Measurements from ENCODE around the gene GOLPH3. TPM values are rescaled to one million over a fixed set of nuclear protein-coding genes. Genes with fewer than 3 reads are reported as not detected.

GOLPH3 gene
- total and polyA plus RNA-seq, 2 of the 4 experiments (the other 2 are of a cell fraction): 38.2 to 41.3 TPM

GRCh38 chr5:32156635-32157034 lies 17.5 kb downstream of the GOLPH3 start:
- Histone ChIP-seq H3K27me3 (ENCODE audit: control insufficient read depth, insufficient read depth, low read length) (no peaks in the 10 kb centered on the region), H3K23ac (ENCODE audit: low read depth, low read length) (no peak overlapping the region), H4K5ac (ENCODE audit: low read depth, low read length) (no peak overlapping the region), H3K79me1 (ENCODE audit: low read depth in 1 of 2, low read length in 2 of 2) (peaks cover 3 to 58% of the 10 kb centered on the region in 2 experiments; a peak in 2 of 4 replicates), H2AFZ (replicated peaks; ENCODE audit: low read length, poor library complexity) (no peak overlapping the region), H2BK15ac (ENCODE audit: low read depth, low read length) (no peak overlapping the region), H4K20me1 (ENCODE audit: insufficient read depth, low read length) (peaks cover 96% of the 10 kb centered on the region), H3K9me1 (ENCODE audit: insufficient read depth, low read length) (peaks cover 14% of the 10 kb centered on the region), H3K4me2 (ENCODE audit: low read depth, low read length) (no peak overlapping the region), H3K9me3 (ENCODE audit: control insufficient read depth, insufficient read depth, low read length) (no peaks in the 10 kb centered on the region), H4K8ac (ENCODE audit: low read depth in 2 of 2, low read length in 2 of 2) (no peak overlapping the region), H3K36me3 (ENCODE audit: control insufficient read depth, insufficient read depth, low read length) (0 out of 2 replicates have a peak, but pooled peaks cover 2% of the 10 kb centered on the region), H2BK120ac (ENCODE audit: low read depth, low read length) (no peak overlapping the region), H3K4me3 (ENCODE audit: insufficient read depth, low read depth, low read length) (no peak overlapping the region), H3K18ac (ENCODE audit: low read depth, low read length) (no peak overlapping the region), H3K4me1 (ENCODE audit: control insufficient read depth, insufficient read depth, low read length) (peaks cover 9% of the 10 kb centered on the region; the same call in 1 of the 2 replicates), H3K14ac (replicated peaks; ENCODE audit: low read depth, low read length) (no peak overlapping the region), H2BK5ac (ENCODE audit: low read depth, low read length, poor library complexity, severe bottlenecking) (no peak overlapping the region), H3K9ac (ENCODE audit: low read depth, low read length) (no peak overlapping the region), H2BK20ac (ENCODE audit: low read depth, low read length) (no peak overlapping the region), H2AK9ac (replicated peaks; ENCODE audit: low read depth, low read length, poor library complexity) (no peak overlapping the region), H3K4ac (ENCODE audit: low read depth, low read length) (no peak overlapping the region), H4K91ac (ENCODE audit: insufficient read depth, low read depth, low read length) (no peak overlapping the region), H2AK5ac (ENCODE audit: low read depth, low read length) (no peak overlapping the region), H3K27ac (ENCODE audit: insufficient read depth, low read length) (no peak overlapping the region), H3K56ac (ENCODE audit: extremely low read depth, insufficient read depth, low read length) (no peak overlapping the region)
- dilution Hi-C loops (cut with HindIII; ENCODE audit: low sequenced_read_pairs, unreplicated experiment) (no loop called here), in situ Hi-C loops (cut with MboI; ENCODE audit: low sequenced_read_pairs) (no loop called here), intact Hi-C loops (cut with micrococcal nuclease) (no loop called here)
- 94% methylated on average over 3 of the region's 9 CpGs; no CpG with 5 or more reads in 1 of the 2 experiments for whole genome bisulfite sequencing, 2 experiments (ENCODE audit: extremely low coverage in 2 of 2, insufficient read length in 1 of 2)
- no peak for TF ChIP-seq ELK1 (IDR thresholded peaks at IDR 0.05; ENCODE audit: borderline replicate concordance, low read depth, low read length)
- no peak for TF ChIP-seq POLR2A (IDR thresholded peaks at IDR 0.05; ENCODE audit: low read depth, low read length)
- no peak for TF ChIP-seq MAZ (IDR thresholded peaks at IDR 0.05; ENCODE audit: borderline replicate concordance, low read depth, low read length)
- no peak for TF ChIP-seq MXI1 (IDR thresholded peaks at IDR 0.05; ENCODE audit: borderline replicate concordance, low read depth, low read length)
- TF ChIP-seq BHLHE40 (IDR thresholded peaks at IDR 0.05; ENCODE audit: low read depth, low read length): no peak
- TF ChIP-seq FOS (IDR thresholded peaks at IDR 0.05; ENCODE audit: low read depth, low read length): no peak
- TF ChIP-seq RAD21 (IDR thresholded peaks at IDR 0.05; ENCODE audit: low read length): no peak
- TF ChIP-seq RFX5 (IDR thresholded peaks at IDR 0.05; ENCODE audit: low read depth, low read length): no peak
- no peak for TF ChIP-seq USF2 (IDR thresholded peaks at IDR 0.05; ENCODE audit: low read depth, low read length)
- no peak for TF ChIP-seq MAFK (IDR thresholded peaks at IDR 0.05; ENCODE audit: low read depth, low read length)
- no peak for TF ChIP-seq CHD1 (IDR thresholded peaks at IDR 0.05; ENCODE audit: low read depth, low read length)
- TF ChIP-seq NFE2L2 (IDR thresholded peaks at IDR 0.05; ENCODE audit: low read depth, low read length): no peak
- no peak for TF ChIP-seq CTCF (conservative IDR thresholded peaks at IDR 0.05; ENCODE audit: low read depth, low read length)
- TF ChIP-seq SMC3 (IDR thresholded peaks at IDR 0.05; ENCODE audit: low read depth, low read length): no peak
- TF ChIP-seq CEBPB (IDR thresholded peaks at IDR 0.05; ENCODE audit: low read depth, low read length): no peak
- no TSS peak for BruUV-seq (replicated peaks)
- DNase-seq: no peak
- CTCF ChIA-PET: no interaction called here
- POLR2A ChIA-PET (ENCODE audit: unreplicated experiment): no interaction called here
- no peak for ATAC-seq (ENCODE audit: low read depth)

Measured in IMR-90 (cell line).